Astrocyte (in vitro differentiated cells and primary cell): ENCODE results near the gene ADCY5. TPM values are rescaled to one million over a fixed set of nuclear protein-coding genes. Genes with fewer than 3 reads are reported as not detected.

Experiments
- DNase-seq: peaks from one replicate; pipeline ENCODE4 v3.0.0-alpha.2; 2010; ENCODE audit warnings: low read depth
- FAIRE-seq: peaks from 2 replicates; lab custom pipeline; 2011; peaks lifted over from hg19 to GRCh38; lab: Jason Lieb, UNC
- H2AFZ ChIP-seq: 2 replicates; pipeline ENCODE4 v1.6.0; 2012; ENCODE audit warnings: low read depth, low read length, inconsistent platforms
- H3K27ac ChIP-seq: 2 replicates; pipeline ENCODE4 v1.5.1; 2011; ENCODE audit warnings: low read depth, low read length, inconsistent platforms
- H3K27me3 ChIP-seq: 2 replicates; pipeline ENCODE4 v1.6.0; 2011; ENCODE audit warnings: low read length, inconsistent platforms; ENCODE audit not compliant: insufficient read depth
- H3K36me3 ChIP-seq: 2 replicates; pipeline ENCODE4 v1.5.1; 2011; ENCODE audit warnings: low read length, inconsistent platforms; ENCODE audit not compliant: insufficient read depth
- H3K4me1 ChIP-seq: 2 replicates; pipeline ENCODE4 v1.5.1; 2011; ENCODE audit warnings: low read length, inconsistent platforms; ENCODE audit not compliant: insufficient read depth
- H3K4me2 ChIP-seq: 2 replicates; pipeline ENCODE4 v1.6.0; 2012; ENCODE audit warnings: low read length, inconsistent platforms
- H3K4me3 ChIP-seq: 2 replicates; pipeline ENCODE4 v1.5.1; 2011; ENCODE audit warnings: low read depth, mild to moderate bottlenecking, low read length, inconsistent platforms; ENCODE audit not compliant: insufficient read depth
- H3K79me2 ChIP-seq: 2 replicates; pipeline ENCODE4 v1.6.0; 2012; ENCODE audit warnings: mild to moderate bottlenecking, low read length, inconsistent platforms; ENCODE audit not compliant: insufficient read depth
- H3K9ac ChIP-seq: 2 replicates; pipeline ENCODE4 v1.6.0; 2012; ENCODE audit warnings: mild to moderate bottlenecking, low read length, inconsistent platforms
- H3K9me3 ChIP-seq: 2 replicates; pipeline ENCODE4 v1.5.1; 2012; ENCODE audit warnings: low read depth, mild to moderate bottlenecking, low read length, inconsistent platforms; ENCODE audit not compliant: insufficient read depth
- H4K20me1 ChIP-seq: 2 replicates; pipeline ENCODE4 v1.6.0; 2012; ENCODE audit warnings: low read length, inconsistent platforms; ENCODE audit not compliant: insufficient read depth
- H3K27ac Mint-ChIP-seq: one replicate; pipeline ENCODE4 v1.8.0; 2021; ENCODE audit warnings: mild to moderate bottlenecking, mixed read lengths; ENCODE audit not compliant: unreplicated experiment
- H3K27me3 Mint-ChIP-seq: one replicate; pipeline ENCODE4 v1.8.0; 2021; ENCODE audit warnings: low read depth, mixed read lengths; ENCODE audit not compliant: unreplicated experiment
- H3K36me3 Mint-ChIP-seq: one replicate; pipeline ENCODE4 v1.8.0; 2021; ENCODE audit warnings: low read depth, mixed read lengths; ENCODE audit not compliant: unreplicated experiment
- H3K4me1 Mint-ChIP-seq: one replicate; pipeline ENCODE4 v1.8.0; 2021; ENCODE audit warnings: low read depth, mixed read lengths; ENCODE audit not compliant: unreplicated experiment
- H3K4me3 Mint-ChIP-seq: one replicate; pipeline ENCODE4 v1.8.0; 2021; ENCODE audit warnings: mild to moderate bottlenecking, moderate library complexity, mixed read lengths; ENCODE audit not compliant: unreplicated experiment
- H3K9me3 Mint-ChIP-seq: one replicate; pipeline ENCODE4 v1.8.0; 2021; ENCODE audit warnings: mild to moderate bottlenecking, mixed read lengths; ENCODE audit not compliant: unreplicated experiment
- EZH2 ChIP-seq: IDR thresholded peaks from 2 replicates; pipeline ENCODE4 v1.6.1; 2012; ENCODE audit warnings: mild to moderate bottlenecking, low read length, inconsistent platforms; ENCODE audit not compliant: insufficient read depth
- total RNA-seq: library from RNA; stranded (reverse); gene quantifications from 2 replicates; pipeline ENCODE4 v1.2.1, GENCODE V29; 2021
- TF ChIP-seq, protein P1 (sequence below): IDR thresholded peaks from 2 replicates; pipeline ENCODE4 v1.5.1; 2011; ENCODE audit warnings: low read depth, mild to moderate bottlenecking, inconsistent platforms, low read length, moderate library complexity; ENCODE audit not compliant: insufficient read depth

The ADCY5 gene
- total RNA-seq, 1 donor from 2014 or later = 1.2 TPM

GRCh38 chr3:123431007-123431657 lies 17.8 kb downstream of the ADCY5 start:
- Histone ChIP-seq H3K27ac (no peak overlapping the region), H3K36me3 (no peaks in the 10 kb centered on the region), H3K4me2 (no peak overlapping the region), H3K27me3 (peaks cover 41% of the 10 kb centered on the region), H3K9me3 (no peaks in the 10 kb centered on the region), H4K20me1 (no peaks in the 10 kb centered on the region), H3K79me2 (no peaks in the 10 kb centered on the region), H3K4me1 (no peaks in the 10 kb centered on the region), H3K4me3 (no peak overlapping the region), H3K9ac (no peak overlapping the region), H2AFZ (no peak overlapping the region)
- Mint-ChIP-seq H3K4me3 (no peak overlapping the region), H3K9me3 (peaks cover 1% of the 10 kb centered on the region), H3K4me1 (no peaks in the 10 kb centered on the region), H3K27me3 (peaks cover 60% of the 10 kb centered on the region), H3K27ac (no peak overlapping the region), H3K36me3 (no peaks in the 10 kb centered on the region)
- TF ChIP-seq, protein P1, sequence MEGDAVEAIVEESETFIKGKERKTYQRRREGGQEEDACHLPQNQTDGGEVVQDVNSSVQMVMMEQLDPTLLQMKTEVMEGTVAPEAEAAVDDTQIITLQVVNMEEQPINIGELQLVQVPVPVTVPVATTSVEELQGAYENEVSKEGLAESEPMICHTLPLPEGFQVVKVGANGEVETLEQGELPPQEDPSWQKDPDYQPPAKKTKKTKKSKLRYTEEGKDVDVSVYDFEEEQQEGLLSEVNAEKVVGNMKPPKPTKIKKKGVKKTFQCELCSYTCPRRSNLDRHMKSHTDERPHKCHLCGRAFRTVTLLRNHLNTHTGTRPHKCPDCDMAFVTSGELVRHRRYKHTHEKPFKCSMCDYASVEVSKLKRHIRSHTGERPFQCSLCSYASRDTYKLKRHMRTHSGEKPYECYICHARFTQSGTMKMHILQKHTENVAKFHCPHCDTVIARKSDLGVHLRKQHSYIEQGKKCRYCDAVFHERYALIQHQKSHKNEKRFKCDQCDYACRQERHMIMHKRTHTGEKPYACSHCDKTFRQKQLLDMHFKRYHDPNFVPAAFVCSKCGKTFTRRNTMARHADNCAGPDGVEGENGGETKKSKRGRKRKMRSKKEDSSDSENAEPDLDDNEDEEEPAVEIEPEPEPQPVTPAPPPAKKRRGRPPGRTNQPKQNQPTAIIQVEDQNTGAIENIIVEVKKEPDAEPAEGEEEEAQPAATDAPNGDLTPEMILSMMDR = no peak
- TF ChIP-seq EZH2 = no peak
- FAIRE-seq (no peak), DNase-seq (no peak)

DNA sequence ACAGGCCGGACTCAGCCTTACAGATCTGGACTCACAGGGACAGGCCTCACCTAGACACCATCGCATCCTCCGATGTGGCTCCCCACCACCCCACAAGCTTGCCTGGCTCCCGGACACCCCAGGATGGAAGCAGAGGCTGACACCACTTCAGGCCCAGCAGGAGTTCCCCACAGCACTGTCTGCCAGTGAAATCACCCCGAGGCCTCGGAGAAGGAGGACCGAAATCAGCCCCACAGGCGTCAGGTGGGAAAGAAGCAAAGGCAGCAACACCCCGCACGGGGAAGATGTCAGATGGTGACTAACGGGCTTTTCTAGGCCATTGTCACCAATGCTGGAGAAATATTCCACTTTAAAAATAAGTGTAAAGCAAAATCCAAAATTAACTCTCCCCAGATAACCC lies 18.6 kb downstream of the ADCY5 start:
- Mint-ChIP-seq H3K36me3 (peaks cover 1% of the 10 kb centered on the region), H3K9me3 (peaks cover 1% of the 10 kb centered on the region), H3K4me3 (no peak overlapping the region), H3K27ac (no peak overlapping the region), H3K27me3 (peaks cover 66% of the 10 kb centered on the region), H3K4me1 (no peaks in the 10 kb centered on the region)
- no peaks in the 10 kb centered on the region for H3K4me1 ChIP-seq
- H3K4me2 ChIP-seq = no peak overlapping the region
- no peak overlapping the region for H3K9ac ChIP-seq
- DNase-seq = no peak
- H3K79me2 ChIP-seq = no peaks in the 10 kb centered on the region
- H3K9me3 ChIP-seq = no peaks in the 10 kb centered on the region
- no peaks in the 10 kb centered on the region for H4K20me1 ChIP-seq
- H3K27ac ChIP-seq = no peak overlapping the region
- no peaks in the 10 kb centered on the region for H3K36me3 ChIP-seq
- H3K27me3 ChIP-seq = peaks cover 41% of the 10 kb centered on the region
- H2AFZ ChIP-seq = no peak overlapping the region
- TF ChIP-seq, protein P1 = no peak
- TF ChIP-seq EZH2 = no peak
- no peak for FAIRE-seq
- no peak overlapping the region for H3K4me3 ChIP-seq

GRCh38 chr3:123429362-123430125 lies 19.3 kb downstream of the ADCY5 start:
- Histone ChIP-seq H3K27me3 (peaks cover 41% of the 10 kb centered on the region), H3K4me3 (no peak overlapping the region), H4K20me1 (no peaks in the 10 kb centered on the region), H3K79me2 (no peaks in the 10 kb centered on the region), H3K9ac (no peak overlapping the region), H3K27ac (no peak overlapping the region), H3K4me1 (no peaks in the 10 kb centered on the region), H3K9me3 (no peaks in the 10 kb centered on the region), H3K4me2 (no peak overlapping the region), H2AFZ (no peak overlapping the region), H3K36me3 (no peaks in the 10 kb centered on the region)
- TF ChIP-seq, protein P1 = no peak
- peaks cover 1% of the 10 kb centered on the region for H3K36me3 Mint-ChIP-seq
- no peak overlapping the region for H3K4me3 Mint-ChIP-seq
- H3K27me3 Mint-ChIP-seq = peaks cover 70% of the 10 kb centered on the region
- H3K9me3 Mint-ChIP-seq = peaks cover 1% of the 10 kb centered on the region
- FAIRE-seq (no peak), DNase-seq (no peak)
- no peak overlapping the region for H3K27ac Mint-ChIP-seq
- H3K4me1 Mint-ChIP-seq = no peaks in the 10 kb centered on the region
